Mammary epithelial cell (primary cell): ENCODE results near the gene STX17.

Experiments
- CTCF ChIP-seq, 2 donors: IDR thresholded peaks in 1 of 2; conservative IDR thresholded peaks in 1 of 2; 2 replicates each; pipeline ENCODE4 v1.5.1; 2011 to 2012; ENCODE audit warnings: inconsistent platforms in 2 of 2, low read length in 2 of 2, mild to moderate bottlenecking in 2 of 2, control low read depth in 1 of 2, low read depth in 1 of 2; ENCODE audit not compliant: insufficient read depth in 1 of 2; ENCODE audit errors: extremely low read depth in 1 of 2
- EZH2 ChIP-seq: IDR thresholded peaks from 2 replicates; pipeline ENCODE4 v1.6.1; 2012; ENCODE audit warnings: low read length, inconsistent platforms, borderline replicate concordance

- no peak for TF ChIP-seq CTCF (conservative IDR thresholded peaks at IDR 0.05 in 1 of 2, IDR thresholded peaks at IDR 0.05 in 1 of 2; ENCODE audit: extremely low read depth in 1 of 2, insufficient read depth in 1 of 2, low read depth in 1 of 2, low read length in 2 of 2)
- TF ChIP-seq EZH2: no peak
These were observed 23.2 kb downstream of the STX17 start for GRCh38 chr9:99929652-99930051.
